Parathyroid adenoma (tissue), 2 donors: ENCODE data around the gene LMX1B.
"Not testable (repeated sequence)": the region's sequence is repeated elsewhere in the genome, so short reads cannot be mapped to it uniquely, and the experiment has no call there.

Source experiments
- H2AFZ ChIP-seq: fragments of 300-600 bp; sonication (generic); one replicate; pipeline ENCODE4 v1.7.0; 2017; ENCODE audit warnings: antibody characterized with exemption, mild to moderate bottlenecking
- H3K27ac ChIP-seq: fragments of 300-600 bp; sonication (generic); one replicate; pipeline ENCODE4 v1.7.0; 2017
- H3K27me3 ChIP-seq: fragments of 300-600 bp; sonication (generic); one replicate; pipeline ENCODE4 v1.7.0; 2017; ENCODE audit warnings: low read length; ENCODE audit not compliant: control insufficient read depth, insufficient read depth
- H3K36me3 ChIP-seq: fragments of 300-600 bp; sonication (generic); one replicate; pipeline ENCODE4 v1.7.0; 2017; ENCODE audit warnings: low read length; ENCODE audit not compliant: control insufficient read depth, insufficient read depth
- H3K4me1 ChIP-seq: fragments of 300-600 bp; sonication (generic); one replicate; pipeline ENCODE4 v1.7.0; 2017; ENCODE audit warnings: control low read depth
- H3K4me2 ChIP-seq: fragments of 300-600 bp; sonication (generic); one replicate; pipeline ENCODE4 v1.7.0; 2017; ENCODE audit warnings: low read length
- H3K4me3 ChIP-seq: fragments of 300-600 bp; sonication (generic); one replicate; pipeline ENCODE4 v1.7.0; 2017; ENCODE audit warnings: low read depth, low read length
- H3K79me2 ChIP-seq: fragments of 300-600 bp; sonication (generic); one replicate; pipeline ENCODE4 v1.7.0; 2017; ENCODE audit warnings: control low read depth
- H3K9ac ChIP-seq: fragments of 300-600 bp; sonication (generic); one replicate; pipeline ENCODE4 v1.7.0; 2017; ENCODE audit warnings: mild to moderate bottlenecking
- H3K9me3 ChIP-seq: fragments of 300-600 bp; sonication (generic); one replicate; pipeline ENCODE4 v1.7.0; 2017; ENCODE audit warnings: low read length; ENCODE audit not compliant: control insufficient read depth
- TF ChIP-seq, protein P1 (sequence below): fragments of 300-600 bp; sonication (generic); IDR thresholded peaks from one replicate; pipeline ENCODE4 v1.7.0; 2017; ENCODE audit warnings: antibody characterized with exemption, mild to moderate bottlenecking
- donor health status: primary hyperparathyroidism.

The LMX1B gene

DNA sequence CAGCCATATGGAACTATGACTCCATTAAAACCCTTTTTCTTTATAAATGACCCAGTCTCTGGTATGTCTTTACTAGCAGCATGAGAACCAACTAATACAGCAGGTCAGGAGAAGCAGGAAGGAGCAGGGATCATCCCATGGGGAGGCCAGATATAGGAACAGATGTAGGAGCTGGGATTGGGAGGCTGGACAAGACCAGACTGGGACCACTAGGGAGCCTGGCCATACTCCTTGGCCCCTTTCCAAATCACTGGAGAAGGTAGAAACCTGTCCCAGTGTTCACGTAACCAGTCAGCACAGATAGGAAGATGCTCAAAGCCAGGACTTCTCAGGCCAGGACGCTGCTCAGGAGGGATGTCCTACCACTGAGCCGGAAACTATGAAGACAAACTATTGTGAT, 95.5 kb downstream of the LMX1B start:
- Histone ChIP-seq H3K9ac (no peak overlapping the region), H3K4me1 (peaks cover 4% of the 10 kb centered on the region), H3K27ac (no peak overlapping the region), H3K27me3 (no peaks in the 10 kb centered on the region), H3K36me3 (no peaks in the 10 kb centered on the region), H3K4me3 (no peak overlapping the region), H3K4me2 (no peak overlapping the region), H3K79me2 (no peaks in the 10 kb centered on the region), H3K9me3 (no peaks in the 10 kb centered on the region), H2AFZ (no peak overlapping the region)
- TF ChIP-seq, protein P1, sequence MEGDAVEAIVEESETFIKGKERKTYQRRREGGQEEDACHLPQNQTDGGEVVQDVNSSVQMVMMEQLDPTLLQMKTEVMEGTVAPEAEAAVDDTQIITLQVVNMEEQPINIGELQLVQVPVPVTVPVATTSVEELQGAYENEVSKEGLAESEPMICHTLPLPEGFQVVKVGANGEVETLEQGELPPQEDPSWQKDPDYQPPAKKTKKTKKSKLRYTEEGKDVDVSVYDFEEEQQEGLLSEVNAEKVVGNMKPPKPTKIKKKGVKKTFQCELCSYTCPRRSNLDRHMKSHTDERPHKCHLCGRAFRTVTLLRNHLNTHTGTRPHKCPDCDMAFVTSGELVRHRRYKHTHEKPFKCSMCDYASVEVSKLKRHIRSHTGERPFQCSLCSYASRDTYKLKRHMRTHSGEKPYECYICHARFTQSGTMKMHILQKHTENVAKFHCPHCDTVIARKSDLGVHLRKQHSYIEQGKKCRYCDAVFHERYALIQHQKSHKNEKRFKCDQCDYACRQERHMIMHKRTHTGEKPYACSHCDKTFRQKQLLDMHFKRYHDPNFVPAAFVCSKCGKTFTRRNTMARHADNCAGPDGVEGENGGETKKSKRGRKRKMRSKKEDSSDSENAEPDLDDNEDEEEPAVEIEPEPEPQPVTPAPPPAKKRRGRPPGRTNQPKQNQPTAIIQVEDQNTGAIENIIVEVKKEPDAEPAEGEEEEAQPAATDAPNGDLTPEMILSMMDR: no peak

DNA sequence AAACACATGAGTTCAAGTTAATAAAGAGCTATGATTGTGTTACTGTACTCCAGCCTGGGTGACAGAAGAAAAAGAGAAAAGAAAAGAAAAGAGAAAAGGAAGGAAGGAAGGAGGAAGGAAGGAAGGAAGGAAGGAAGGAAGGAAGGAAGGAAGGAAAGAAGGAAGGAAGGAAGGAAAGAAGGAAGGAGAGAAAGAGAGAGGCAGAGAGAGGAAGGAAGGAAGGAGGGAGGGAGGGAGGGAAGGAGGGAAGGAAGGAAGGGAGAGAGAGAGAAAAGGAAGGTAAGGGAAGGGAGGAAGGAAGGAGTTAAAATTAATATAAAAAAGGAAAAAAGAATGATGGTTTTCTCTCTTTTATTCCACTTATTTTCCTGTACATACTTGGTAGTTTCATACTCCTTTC, 101.7 kb downstream of the LMX1B start:
- no peak overlapping the region for H3K9ac ChIP-seq
- TF ChIP-seq, protein P1: no peak

DNA sequence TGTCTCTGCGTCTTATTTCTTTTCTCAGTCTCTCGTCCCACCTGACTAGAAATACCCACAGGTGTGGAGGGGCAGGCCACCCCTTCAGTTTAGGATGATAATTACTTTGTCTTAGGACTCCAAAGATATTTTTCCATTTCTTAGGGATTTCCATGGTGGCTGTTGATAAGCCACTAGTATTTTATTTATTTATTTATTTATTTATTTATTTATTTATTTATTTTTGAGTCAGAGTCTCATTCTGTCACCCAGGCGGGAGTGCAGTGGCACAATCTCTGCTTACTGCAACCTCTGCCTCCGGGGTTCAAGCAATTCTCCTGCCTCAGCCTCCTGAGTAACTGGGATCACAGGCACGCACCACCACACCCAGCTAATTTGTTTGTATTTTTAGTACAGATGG, 103.7 kb downstream of the LMX1B start:
- H3K9me3 ChIP-seq, H3K36me3 ChIP-seq: not testable (repeated sequence)

More for the DNA sequence above, 101.7 kb downstream of the LMX1B start:
- Histone ChIP-seq H3K79me2 (no peaks in the 10 kb centered on the region), H3K4me3 (no peak overlapping the region), H2AFZ (no peak overlapping the region), H3K27me3 (no peaks in the 10 kb centered on the region), H3K4me1 (peaks cover 8% of the 10 kb centered on the region), H3K36me3 (no peaks in the 10 kb centered on the region), H3K4me2 (no peak overlapping the region), H3K9me3 (no peaks in the 10 kb centered on the region), H3K27ac (no peak overlapping the region)

DNA sequence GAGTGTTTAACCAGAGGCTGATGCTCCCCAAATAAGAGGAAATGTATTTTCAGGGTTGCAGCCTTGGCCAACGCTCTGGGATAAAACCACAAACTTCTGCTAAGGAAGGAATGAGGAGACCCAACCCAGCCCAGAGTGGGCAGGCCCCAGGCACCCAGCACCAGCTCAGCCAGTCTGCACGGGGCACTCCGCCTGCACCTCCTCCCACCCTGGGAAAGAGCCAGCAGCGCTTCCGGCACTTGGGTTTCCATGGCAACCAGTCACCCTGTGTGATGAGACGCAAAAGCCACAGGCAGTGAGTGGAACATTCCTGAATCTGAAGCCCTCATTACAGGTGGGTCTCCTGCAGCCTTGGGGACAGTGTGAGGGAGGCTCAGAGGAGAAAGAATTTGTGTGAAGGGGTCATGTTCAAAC, 105.9 kb downstream of the LMX1B start:
- H3K36me3 ChIP-seq: no peaks in the 10 kb centered on the region
- peaks cover 12% of the 10 kb centered on the region for H3K4me1 ChIP-seq
- peak overlapping the region; percentile 27 for H3K4me3 ChIP-seq
- TF ChIP-seq, protein P1: no peak
- no peaks in the 10 kb centered on the region for H3K9me3 ChIP-seq
- peak overlapping the region; percentile 60 for H3K4me2 ChIP-seq
- H3K9ac ChIP-seq: no peak overlapping the region
- no peaks in the 10 kb centered on the region for H3K27me3 ChIP-seq
- no peaks in the 10 kb centered on the region for H3K79me2 ChIP-seq
- H3K27ac ChIP-seq: peak overlapping the region; percentile 88
- peak overlapping the region; percentile 73 for H2AFZ ChIP-seq

More for the DNA sequence above, 103.7 kb downstream of the LMX1B start:
- H3K9ac ChIP-seq, H3K79me2 ChIP-seq, H3K4me3 ChIP-seq, H3K27ac ChIP-seq, H3K4me2 ChIP-seq, H2AFZ ChIP-seq, H3K27me3 ChIP-seq: not testable (repeated sequence)
- H3K4me1 ChIP-seq: peaks cover 12% of the 10 kb centered on the region

DNA sequence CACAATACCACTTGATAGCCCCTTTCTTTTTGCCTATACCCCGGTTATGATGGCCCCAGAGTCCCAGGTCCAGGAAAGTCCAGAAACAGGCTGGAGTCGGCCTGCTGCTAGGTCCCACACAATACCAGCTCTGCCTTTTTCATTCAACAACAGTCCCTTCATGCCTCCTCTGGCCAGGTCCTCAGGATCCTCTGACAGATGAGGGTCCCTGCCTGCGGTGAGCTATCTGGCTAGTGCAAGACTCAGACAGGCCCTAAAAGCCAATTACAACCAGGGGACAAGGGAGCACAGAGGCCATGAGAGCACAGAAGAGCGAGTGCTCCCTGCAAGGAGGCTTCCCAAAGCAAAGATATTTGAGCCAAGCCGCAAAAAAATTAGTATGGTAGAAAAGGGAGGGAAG, 106.3 kb downstream of the LMX1B start:
- TF ChIP-seq, protein P1: no peak
- Histone ChIP-seq H3K9ac (no peak overlapping the region), H3K4me1 (peaks cover 12% of the 10 kb centered on the region)

More for the DNA sequence above, 106.3 kb downstream of the LMX1B start:
- Histone ChIP-seq H3K79me2 (no peaks in the 10 kb centered on the region), H3K4me2 (peak overlapping the region; percentile 60), H2AFZ (peak overlapping the region; percentile 73), H3K9me3 (no peaks in the 10 kb centered on the region), H3K27ac (peak overlapping the region; percentile 88), H3K4me3 (peak overlapping the region; percentile 27), H3K27me3 (no peaks in the 10 kb centered on the region), H3K36me3 (no peaks in the 10 kb centered on the region)
